AG08395 (cell line): ENCODE results near the gene CAMKK2.
A peak's percentile ranks its signal among the peaks of the same experiment; 100 is the strongest.
"Not testable (repeated sequence)": the region's sequence is repeated elsewhere in the genome, so short reads cannot be mapped to it uniquely, and the experiment has no call there.

Experiments used
- DNase-seq: peaks from one replicate; pipeline ENCODE4 v3.0.0; 2012; ENCODE audit warnings: mixed read lengths, low spot score

The CAMKK2 gene

GRCh38 chr12:121298411-121298810 is 1.9 kb upstream of the CAMKK2 start:
- DNase-seq: not testable (repeated sequence)

GRCh38 chr12:121297435-121297991 is 1.0 kb upstream of the CAMKK2 start:
- DNase-seq: peak; percentile 50

- DNase-seq: peak; percentile 20
Observed at GRCh38 chr12:121295746-121296617, 527 bp downstream of the CAMKK2 start.

GRCh38 chr12:121295116-121295745 is 1.3 kb downstream of the CAMKK2 start:
- DNase-seq: no peak

- no peak for DNase-seq
Observed at GRCh38 chr12:121294151-121294889, 2.2 kb downstream of the CAMKK2 start.

- no peak for DNase-seq
Observed at GRCh38 chr12:121293603-121294002, 2.9 kb downstream of the CAMKK2 start.

GRCh38 chr12:121290410-121290809 is 6.1 kb downstream of the CAMKK2 start:
- no peak for DNase-seq

GRCh38 chr12:121289962-121290361 is 6.5 kb downstream of the CAMKK2 start:
- no peak for DNase-seq

GRCh38 chr12:121288986-121289385 is 7.5 kb downstream of the CAMKK2 start:
- DNase-seq: no peak

- no peak for DNase-seq
Observed at GRCh38 chr12:121288158-121288845, 8.2 kb downstream of the CAMKK2 start.

- DNase-seq: peak; percentile 18
Observed at GRCh38 chr12:121287267-121287954, 9.1 kb downstream of the CAMKK2 start.

GRCh38 chr12:121285856-121286255 is 10.7 kb downstream of the CAMKK2 start:
- DNase-seq: no peak

GRCh38 chr12:121284551-121285390 is 11.7 kb downstream of the CAMKK2 start:
- DNase-seq: no peak

- no peak for DNase-seq
Observed at GRCh38 chr12:121283841-121284240, 12.7 kb downstream of the CAMKK2 start.

- DNase-seq: no peak
Observed at GRCh38 chr12:121283388-121283787, 13.1 kb downstream of the CAMKK2 start.

GRCh38 chr12:121282910-121283309 is 13.6 kb downstream of the CAMKK2 start:
- not testable (repeated sequence) for DNase-seq

GRCh38 chr12:121282072-121282742 is 14.3 kb downstream of the CAMKK2 start:
- no peak for DNase-seq

GRCh38 chr12:121281116-121281515 is 15.4 kb downstream of the CAMKK2 start:
- not testable (repeated sequence) for DNase-seq

GRCh38 chr12:121280531-121280930 is 16.0 kb downstream of the CAMKK2 start:
- DNase-seq: not testable (repeated sequence)

GRCh38 chr12:121279507-121279915 is 17.0 kb downstream of the CAMKK2 start:
- DNase-seq: peak; percentile 82
